Erythroblast (primary cell): ENCODE measurements around the gene PTTG1.

Experiments
- GATA1 ChIP-seq: IDR thresholded peaks from 2 replicates; pipeline ENCODE4 v1.6.1; 2011; ENCODE audit warnings: low read depth, mild to moderate bottlenecking, control low read depth, low read length, moderate library complexity
- POLR2A ChIP-seq: IDR thresholded peaks from 2 replicates; pipeline ENCODE4 v1.6.1; 2011; ENCODE audit warnings: mild to moderate bottlenecking, low read length

DNA sequence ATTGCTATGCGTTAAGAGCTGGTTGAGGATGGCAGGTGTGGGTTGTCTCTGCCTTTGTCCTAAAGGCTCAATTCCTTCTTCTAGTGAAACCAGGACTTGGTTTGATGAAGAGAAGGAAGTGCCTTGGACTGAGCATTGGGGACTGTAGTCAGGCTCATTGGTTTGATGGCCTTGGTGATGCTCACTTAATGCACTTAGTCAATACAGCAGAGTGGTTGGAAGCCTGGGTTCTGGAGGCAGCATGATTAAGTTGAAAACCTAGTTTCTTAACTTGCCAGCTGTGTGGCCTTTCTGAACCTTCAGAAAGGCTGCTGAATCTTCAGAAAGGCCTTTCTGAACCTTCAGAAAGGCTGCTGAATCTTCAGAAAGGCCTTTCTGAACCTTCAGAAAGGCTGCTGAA lies 52.4 kb downstream of the PTTG1 start:
- no peak for TF ChIP-seq POLR2A
- no peak for TF ChIP-seq GATA1
